Ishikawa (cell line): ENCODE data around the gene PID1.

Experiments used
- EP300 ChIP-seq: IDR thresholded peaks from 2 replicates; pipeline ENCODE4 v1.6.1; 2012; ENCODE audit warnings: borderline replicate concordance
- MAX ChIP-seq: IDR thresholded peaks from 2 replicates; pipeline ENCODE4 v1.6.1; 2012
- NFIC ChIP-seq: IDR thresholded peaks from 2 replicates; pipeline ENCODE4 v1.6.1; 2012
- TCF12 ChIP-seq: IDR thresholded peaks from 2 replicates; pipeline ENCODE4 v1.6.1; 2012; ENCODE audit warnings: low read depth

GRCh38 chr2:229235131-229235914 is 35.8 kb downstream of the PID1 start:
- no peak for TF ChIP-seq EP300
- no peak for TF ChIP-seq NFIC
- no peak for TF ChIP-seq MAX
- no peak for TF ChIP-seq TCF12
